Measurements from ENCODE around the gene EFCAB3. TPM values are rescaled to one million over a fixed set of nuclear protein-coding genes. Genes with fewer than 3 reads are reported as not detected.
"Not testable (repeated sequence)": the region's sequence is repeated elsewhere in the genome, so short reads cannot be mapped to it uniquely, and the experiment has no call there.

Gene EFCAB3
- total RNA-seq, 1 donor from 2014 or later: not detected

DNA sequence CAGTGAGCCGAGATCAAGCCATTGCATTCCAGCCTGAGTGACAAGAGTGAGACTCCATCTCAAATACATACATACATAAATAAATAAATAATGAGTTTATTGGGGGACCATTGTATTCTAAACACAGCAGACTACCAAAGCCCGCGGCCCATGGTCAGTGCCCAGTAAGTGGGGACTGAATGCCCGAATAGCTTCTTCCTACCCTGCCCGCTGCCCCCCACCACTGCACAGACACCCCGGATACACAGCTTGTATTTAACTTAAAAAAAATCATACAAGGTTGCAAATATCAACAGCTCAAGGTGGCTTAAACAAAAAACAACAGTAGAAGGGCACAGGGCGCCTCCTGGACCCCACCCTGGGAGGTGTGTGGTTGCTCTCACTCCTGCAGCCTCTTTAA is 75.7 kb downstream of the EFCAB3 start:
- DNase-seq (ENCODE audit: low read depth, low spot score): no peak
- H3K27me3 Mint-ChIP-seq (ENCODE audit: low read depth): no peaks in the 10 kb centered on the region

DNA sequence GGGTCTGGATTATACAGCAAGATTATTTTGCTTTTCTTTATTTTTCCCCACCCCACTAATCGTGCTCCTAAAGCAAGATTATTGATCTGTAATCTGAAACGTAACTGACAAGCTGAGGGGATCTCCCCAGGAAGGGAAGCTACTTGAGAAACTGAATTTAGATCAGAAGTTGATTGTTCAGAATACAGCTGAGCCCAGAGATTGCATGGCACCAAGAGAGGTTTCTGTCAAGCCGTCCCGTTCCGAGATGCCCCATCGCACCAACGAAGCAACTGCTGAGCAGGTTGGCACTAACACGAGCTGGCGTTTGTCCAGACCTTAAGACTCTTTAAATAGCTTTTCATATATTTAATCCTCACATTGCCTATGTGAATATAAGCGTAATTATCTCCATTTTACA is 78.1 kb downstream of the EFCAB3 start:
- not testable (repeated sequence) for H3K27ac Mint-ChIP-seq (ENCODE audit: unreplicated experiment); H3K27me3 Mint-ChIP-seq (ENCODE audit: low read depth); H3K9me3 Mint-ChIP-seq; DNase-seq (ENCODE audit: low read depth, low spot score); H3K4me1 Mint-ChIP-seq; H3K4me3 Mint-ChIP-seq; H3K36me3 Mint-ChIP-seq (ENCODE audit: low read depth)

More for the DNA sequence above, 75.7 kb downstream of the EFCAB3 start:
- Mint-ChIP-seq H3K9me3 (no peaks in the 10 kb centered on the region), H3K4me3 (no peak overlapping the region), H3K4me1 (peaks cover 8% of the 10 kb centered on the region), H3K27ac (ENCODE audit: unreplicated experiment) (no peak overlapping the region), H3K36me3 (ENCODE audit: low read depth) (no peaks in the 10 kb centered on the region)
- TF ChIP-seq, protein P1, sequence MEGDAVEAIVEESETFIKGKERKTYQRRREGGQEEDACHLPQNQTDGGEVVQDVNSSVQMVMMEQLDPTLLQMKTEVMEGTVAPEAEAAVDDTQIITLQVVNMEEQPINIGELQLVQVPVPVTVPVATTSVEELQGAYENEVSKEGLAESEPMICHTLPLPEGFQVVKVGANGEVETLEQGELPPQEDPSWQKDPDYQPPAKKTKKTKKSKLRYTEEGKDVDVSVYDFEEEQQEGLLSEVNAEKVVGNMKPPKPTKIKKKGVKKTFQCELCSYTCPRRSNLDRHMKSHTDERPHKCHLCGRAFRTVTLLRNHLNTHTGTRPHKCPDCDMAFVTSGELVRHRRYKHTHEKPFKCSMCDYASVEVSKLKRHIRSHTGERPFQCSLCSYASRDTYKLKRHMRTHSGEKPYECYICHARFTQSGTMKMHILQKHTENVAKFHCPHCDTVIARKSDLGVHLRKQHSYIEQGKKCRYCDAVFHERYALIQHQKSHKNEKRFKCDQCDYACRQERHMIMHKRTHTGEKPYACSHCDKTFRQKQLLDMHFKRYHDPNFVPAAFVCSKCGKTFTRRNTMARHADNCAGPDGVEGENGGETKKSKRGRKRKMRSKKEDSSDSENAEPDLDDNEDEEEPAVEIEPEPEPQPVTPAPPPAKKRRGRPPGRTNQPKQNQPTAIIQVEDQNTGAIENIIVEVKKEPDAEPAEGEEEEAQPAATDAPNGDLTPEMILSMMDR (conservative IDR thresholded peaks at IDR 0.05): no peak

DNA sequence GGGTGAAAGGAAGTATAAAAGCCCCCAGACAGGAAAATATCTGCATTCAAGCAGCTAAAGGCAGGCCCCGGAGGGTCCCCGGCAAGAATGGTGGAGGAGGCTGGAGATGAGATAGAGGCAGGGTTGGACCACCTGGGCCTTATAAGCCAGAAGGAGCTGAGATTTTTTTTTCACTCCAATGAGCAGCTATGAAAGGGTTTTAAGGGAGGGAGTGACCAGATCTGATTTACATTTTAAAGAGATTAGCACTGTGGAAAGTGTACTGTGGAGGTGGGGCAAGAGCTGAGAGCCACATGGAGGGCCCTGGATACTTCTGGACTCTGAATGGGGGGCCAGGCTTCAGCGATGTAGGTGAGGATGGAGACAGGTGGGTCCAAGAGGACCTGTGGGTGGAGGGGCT is 84.1 kb downstream of the EFCAB3 start:
- H3K36me3 Mint-ChIP-seq (ENCODE audit: low read depth); H3K4me1 Mint-ChIP-seq; DNase-seq (ENCODE audit: low read depth, low spot score); H3K27me3 Mint-ChIP-seq (ENCODE audit: low read depth); H3K4me3 Mint-ChIP-seq; H3K27ac Mint-ChIP-seq (ENCODE audit: unreplicated experiment); H3K9me3 Mint-ChIP-seq: not testable (repeated sequence)

DNA sequence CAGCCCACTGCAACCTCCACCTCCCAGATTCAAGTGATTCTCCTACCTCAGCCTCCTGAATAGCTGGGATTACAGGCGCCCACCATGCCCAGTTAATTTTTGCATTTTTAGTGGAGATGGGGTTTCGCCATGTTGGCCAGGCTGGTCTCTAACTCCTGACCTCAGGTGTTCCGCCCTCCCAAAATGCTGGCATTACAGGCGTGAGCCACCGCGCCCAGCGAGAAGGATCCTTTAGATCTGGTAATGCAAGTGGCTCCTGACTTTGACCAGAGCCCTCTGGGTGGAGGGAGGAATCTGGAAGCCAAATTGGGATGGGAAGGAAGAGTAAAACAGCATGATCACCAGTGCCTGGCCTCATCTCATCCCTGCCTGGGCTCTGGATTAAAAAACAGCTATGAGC is 84.9 kb downstream of the EFCAB3 start:
- not testable (repeated sequence) for H3K4me3 Mint-ChIP-seq; H3K36me3 Mint-ChIP-seq (ENCODE audit: low read depth); H3K4me1 Mint-ChIP-seq; H3K27ac Mint-ChIP-seq (ENCODE audit: unreplicated experiment); H3K27me3 Mint-ChIP-seq (ENCODE audit: low read depth); H3K9me3 Mint-ChIP-seq; DNase-seq (ENCODE audit: low read depth, low spot score)

Other genes starting within 250 kb of the EFCAB3 start
- 43.8 and 44.9 TPM in 2 replicates for gene METTL2A, start 43.3 kb downstream of the EFCAB3 start, total RNA-seq
- gene TLK2, start 98.3 kb downstream of the EFCAB3 start, total RNA-seq: 52.8 and 60.6 TPM in 2 replicates
- 28.2 and 30.7 TPM in 2 replicates for gene MRC2, start 247.1 kb downstream of the EFCAB3 start, total RNA-seq